Measurements from ENCODE around the gene VWA8.

The VWA8 gene

GRCh38 chr13:41962994-41963393 is 2.1 kb upstream of the VWA8 start:
- no peak for DNase-seq (ENCODE audit: low read depth)
- TF ChIP-seq MAX (IDR thresholded peaks at IDR 0.05; ENCODE audit: low read depth, low read length): no peak
- no peak for TF ChIP-seq MYC (IDR thresholded peaks at IDR 0.05; ENCODE audit: low read depth, low read length)
- TF ChIP-seq CTCF (IDR thresholded peaks at IDR 0.05; ENCODE audit: low read depth, low read length): no peak
- no peak for TF ChIP-seq POLR2A (IDR thresholded peaks at IDR 0.05; ENCODE audit: extremely low read depth, insufficient read length)
- H3K4me3 ChIP-seq (ENCODE audit: low read depth, low read length): no peak overlapping the region

DNA sequence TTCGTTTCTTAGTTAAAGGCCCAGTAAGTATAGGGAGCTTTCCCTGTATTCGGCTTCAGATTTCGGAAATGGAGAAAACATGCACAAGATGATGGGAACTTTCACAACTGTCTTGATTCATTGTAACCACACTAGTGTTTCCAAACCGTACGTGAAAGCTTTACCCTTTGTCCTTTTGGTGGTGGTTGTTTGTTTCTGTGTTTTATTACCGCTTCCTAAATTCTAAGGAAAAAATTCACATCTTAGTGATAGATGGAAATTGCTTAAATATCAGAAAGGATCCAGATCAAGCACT is 504 bp upstream of the VWA8 start:
- TF ChIP-seq MYC (IDR thresholded peaks at IDR 0.05; ENCODE audit: low read depth, low read length) (no peak), MAX (IDR thresholded peaks at IDR 0.05; ENCODE audit: low read depth, low read length) (no peak), POLR2A (IDR thresholded peaks at IDR 0.05; ENCODE audit: extremely low read depth, insufficient read length) (no peak), CTCF (IDR thresholded peaks at IDR 0.05; ENCODE audit: low read depth, low read length) (no peak)
- no peak for DNase-seq (ENCODE audit: low read depth)
- H3K4me3 ChIP-seq (ENCODE audit: low read depth, low read length): peak overlapping the region; percentile 91

DNA sequence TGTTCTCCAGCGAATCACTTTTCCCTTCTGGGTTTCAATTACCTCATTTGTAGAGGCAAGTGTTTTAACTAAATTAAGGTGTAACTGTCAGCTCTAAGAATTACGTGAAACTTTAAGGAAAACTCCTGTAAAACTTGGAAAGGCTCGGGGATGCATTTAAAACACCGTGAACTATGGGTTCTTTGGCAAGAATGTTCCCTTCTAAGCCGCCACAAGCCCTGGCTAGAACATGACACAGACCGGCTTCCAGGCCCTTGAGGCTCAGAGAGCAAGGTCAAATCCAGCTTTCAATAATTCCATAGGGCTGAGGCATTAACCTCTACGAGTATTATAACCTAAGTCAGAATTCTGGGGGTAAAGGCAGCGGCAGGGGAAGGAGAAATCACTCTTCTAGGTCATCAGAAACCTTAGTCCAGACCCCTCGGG is 685 bp downstream of the VWA8 start:
- no peak for TF ChIP-seq MAX (IDR thresholded peaks at IDR 0.05; ENCODE audit: low read depth, low read length)
- no peak for TF ChIP-seq MYC (IDR thresholded peaks at IDR 0.05; ENCODE audit: low read depth, low read length)
- no peak for TF ChIP-seq POLR2A (IDR thresholded peaks at IDR 0.05; ENCODE audit: extremely low read depth, insufficient read length)
- no peak for TF ChIP-seq CTCF (IDR thresholded peaks at IDR 0.05; ENCODE audit: low read depth, low read length)
- no peak for DNase-seq (ENCODE audit: low read depth)
- H3K4me3 ChIP-seq (ENCODE audit: low read depth, low read length): peak overlapping the region; percentile 91

- H3K4me3 ChIP-seq (ENCODE audit: low read depth, low read length): no peak overlapping the region
- no peak for TF ChIP-seq MAX (IDR thresholded peaks at IDR 0.05; ENCODE audit: low read depth, low read length)
- no peak for TF ChIP-seq POLR2A (IDR thresholded peaks at IDR 0.05; ENCODE audit: extremely low read depth, insufficient read length)
- no peak for TF ChIP-seq CTCF (IDR thresholded peaks at IDR 0.05; ENCODE audit: low read depth, low read length)
- TF ChIP-seq MYC (IDR thresholded peaks at IDR 0.05; ENCODE audit: low read depth, low read length): no peak
- no peak for DNase-seq (ENCODE audit: low read depth)
Observed at GRCh38 chr13:41956272-41956671, 4.6 kb downstream of the VWA8 start.

- TF ChIP-seq MYC (IDR thresholded peaks at IDR 0.05; ENCODE audit: low read depth, low read length): no peak
- TF ChIP-seq MAX (IDR thresholded peaks at IDR 0.05; ENCODE audit: low read depth, low read length): no peak
- TF ChIP-seq CTCF (IDR thresholded peaks at IDR 0.05; ENCODE audit: low read depth, low read length): no peak
- TF ChIP-seq POLR2A (IDR thresholded peaks at IDR 0.05; ENCODE audit: extremely low read depth, insufficient read length): no peak
- DNase-seq (ENCODE audit: low read depth): peak; percentile 73
- no peak overlapping the region for H3K4me3 ChIP-seq (ENCODE audit: low read depth, low read length)
Observed at GRCh38 chr13:41955605-41956004, 5.3 kb downstream of the VWA8 start.

GRCh38 chr13:41954226-41954625 is 6.7 kb downstream of the VWA8 start:
- DNase-seq (ENCODE audit: low read depth): no peak
- TF ChIP-seq POLR2A (IDR thresholded peaks at IDR 0.05; ENCODE audit: extremely low read depth, insufficient read length) (no peak), CTCF (IDR thresholded peaks at IDR 0.05; ENCODE audit: low read depth, low read length) (no peak), MYC (IDR thresholded peaks at IDR 0.05; ENCODE audit: low read depth, low read length) (no peak), MAX (IDR thresholded peaks at IDR 0.05; ENCODE audit: low read depth, low read length) (no peak)

More at GRCh38 chr13:41954226-41954625, 6.7 kb downstream of the VWA8 start:
- no peak overlapping the region for H3K4me3 ChIP-seq (ENCODE audit: low read depth, low read length)

Data from NB4 (cell line).